GM11168 (cell line): ENCODE data around the gene EML3.
"Not testable (repeated sequence)": the region's sequence is repeated elsewhere in the genome, so short reads cannot be mapped to it uniquely, and the experiment has no call there.

Experiments
- in situ Hi-C: fragments of 300-500 bp; cut with MboI; formaldehyde crosslinking; loops from one replicate; pipeline ENCODE4 v1.12.0; 2022; ENCODE audit warnings: low sequenced_read_pairs; ENCODE audit not compliant: unreplicated experiment

EML3 gene

DNA sequence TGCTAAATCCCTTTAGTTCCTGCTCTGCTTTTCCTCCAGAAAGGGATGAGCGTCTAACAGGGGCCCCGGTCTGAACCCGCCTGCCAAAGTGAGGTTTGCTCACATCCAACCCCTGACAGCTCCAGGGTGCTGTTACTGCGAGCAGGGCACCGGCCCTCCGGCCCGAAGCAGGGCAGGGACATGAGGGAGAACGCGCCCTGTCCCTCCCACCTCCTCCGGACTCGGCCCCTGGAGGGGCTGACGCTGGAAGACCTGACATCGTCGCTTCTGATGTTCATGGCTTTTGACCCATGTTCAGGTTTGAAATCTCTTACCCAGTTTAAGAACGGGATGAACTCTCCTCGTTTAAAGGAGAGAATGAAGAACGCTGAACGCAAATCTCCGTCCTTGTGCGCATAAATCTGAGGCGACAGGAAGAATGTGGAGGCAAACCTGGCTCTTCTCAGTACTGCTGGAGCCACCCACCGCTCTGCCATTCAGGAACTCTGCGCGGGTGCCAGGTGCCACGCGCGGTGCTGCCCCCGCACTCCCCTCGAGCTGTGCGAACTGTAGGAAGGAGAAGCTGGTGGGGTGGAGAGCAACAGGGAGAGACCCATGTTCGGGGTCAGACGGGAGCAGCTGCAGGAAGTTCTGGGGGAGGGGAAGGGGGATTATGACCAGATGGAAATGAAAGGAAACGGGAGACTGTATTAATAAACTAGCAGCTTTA, 38.1 kb downstream of the EML3 start:
- in situ Hi-C loops: no loop called here

DNA sequence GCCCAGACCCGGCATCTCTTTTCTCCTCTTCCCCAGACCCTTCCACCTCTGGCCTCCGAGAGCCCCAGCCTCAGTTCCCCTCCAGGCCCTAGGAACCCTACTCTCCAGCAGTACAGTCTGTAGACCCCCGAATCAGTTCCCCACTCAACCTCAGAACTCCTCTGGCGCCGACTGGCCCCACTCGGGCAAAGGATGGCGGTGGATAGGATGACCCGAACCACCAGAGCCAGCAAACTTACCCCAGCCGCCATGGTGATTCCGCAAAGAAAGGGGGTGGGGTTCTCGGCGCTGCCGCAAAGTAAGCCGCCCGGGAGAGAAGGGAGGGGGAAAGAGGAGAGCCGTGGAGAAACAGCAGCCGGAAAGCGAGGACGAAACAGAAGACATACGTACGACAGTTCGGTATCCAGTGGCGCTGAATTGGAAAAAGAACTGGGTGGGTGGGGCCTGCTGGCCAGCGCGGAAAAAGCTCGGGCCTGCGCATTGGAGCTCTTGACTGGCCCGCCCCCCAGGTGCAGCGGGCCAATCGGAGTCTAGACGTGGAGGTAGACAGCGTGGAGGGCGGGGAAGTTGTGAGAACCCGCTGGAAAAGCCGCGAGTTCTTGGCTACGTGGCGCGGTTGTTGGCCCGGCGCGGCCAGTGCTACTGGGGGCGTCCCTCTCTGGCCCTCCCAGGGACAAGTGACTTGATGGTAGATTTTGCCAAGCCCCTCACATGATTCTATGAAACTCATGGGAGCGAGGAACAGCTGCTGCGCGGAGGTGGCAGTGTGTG, 38.8 kb downstream of the EML3 start, which contains the start of gene EEF1G:
Gene EEF1G, minus strand, starts transcription at position 300 of the 771 bp plus-strand sequence. Its CDS starts 49 bp downstream, at position 251.
- in situ Hi-C loops: no loop called here

DNA sequence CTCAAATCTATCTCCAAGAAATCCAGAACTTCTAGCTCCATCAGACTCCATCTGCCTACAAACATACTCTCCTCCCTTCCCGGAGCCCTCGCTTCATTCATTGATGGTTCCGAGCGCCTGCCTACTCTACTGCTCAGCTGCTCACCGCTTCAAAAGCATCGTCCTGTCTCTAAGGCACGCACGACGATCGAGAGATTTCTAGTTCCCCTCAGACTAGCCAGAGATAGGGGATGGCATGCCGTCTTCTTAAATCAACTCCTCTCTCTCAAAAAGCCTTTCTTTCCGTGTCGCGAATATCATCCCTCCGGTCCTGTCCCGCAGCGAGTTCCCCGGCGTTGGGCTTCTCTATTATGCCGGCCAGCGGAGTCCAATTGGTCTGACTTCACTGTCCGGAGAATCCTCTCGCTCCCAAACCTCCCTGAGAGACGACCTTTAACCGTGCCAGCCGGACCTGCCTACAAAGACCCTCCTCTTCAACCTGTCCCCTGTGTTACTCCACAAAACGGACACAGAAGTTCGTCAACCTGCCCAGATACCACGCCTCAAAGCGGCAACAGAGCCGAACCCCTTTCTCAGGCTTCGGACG, 39.5 kb downstream of the EML3 start:
- in situ Hi-C loops: no loop called here

DNA sequence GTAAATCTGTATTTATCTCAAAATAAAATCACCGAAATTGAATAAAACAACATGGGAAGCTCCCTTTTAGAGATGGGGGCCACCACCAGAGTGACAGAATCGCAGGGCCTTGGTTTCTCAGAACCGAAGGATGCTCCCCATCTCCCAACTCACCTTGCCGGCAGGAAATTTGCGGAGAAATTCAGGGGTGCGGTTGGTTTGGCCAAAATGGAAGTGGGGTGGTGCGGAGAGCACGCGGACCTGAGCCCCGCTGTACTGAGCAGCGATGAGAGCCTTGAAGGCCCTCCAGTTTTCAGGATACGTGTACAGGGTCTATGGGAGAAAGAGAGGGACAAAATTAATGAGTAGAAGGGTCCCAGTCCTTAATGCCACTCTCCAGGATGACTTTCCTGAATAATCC, 40.1 kb downstream of the EML3 start:
- in situ Hi-C loops: no loop called here

DNA sequence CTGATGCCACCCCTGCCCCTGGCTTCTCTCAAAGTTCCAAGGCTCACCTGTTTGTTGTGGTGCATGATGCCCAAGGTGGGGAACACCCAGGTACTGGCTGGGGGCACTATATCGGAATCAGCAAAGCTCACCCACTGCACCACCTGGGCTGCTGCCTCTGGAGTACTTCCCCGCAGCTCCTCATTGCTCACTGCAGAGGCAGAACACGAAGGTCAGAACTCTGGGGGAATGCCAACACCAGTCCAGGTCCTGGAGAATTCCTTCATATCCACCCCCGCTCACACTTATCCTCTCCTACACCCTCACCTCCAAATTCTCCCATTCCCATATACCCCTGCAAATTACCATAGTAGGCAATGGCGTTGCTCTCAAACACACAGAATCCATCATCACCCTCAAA, 41.1 kb downstream of the EML3 start:
- in situ Hi-C loops: not testable (repeated sequence)

DNA sequence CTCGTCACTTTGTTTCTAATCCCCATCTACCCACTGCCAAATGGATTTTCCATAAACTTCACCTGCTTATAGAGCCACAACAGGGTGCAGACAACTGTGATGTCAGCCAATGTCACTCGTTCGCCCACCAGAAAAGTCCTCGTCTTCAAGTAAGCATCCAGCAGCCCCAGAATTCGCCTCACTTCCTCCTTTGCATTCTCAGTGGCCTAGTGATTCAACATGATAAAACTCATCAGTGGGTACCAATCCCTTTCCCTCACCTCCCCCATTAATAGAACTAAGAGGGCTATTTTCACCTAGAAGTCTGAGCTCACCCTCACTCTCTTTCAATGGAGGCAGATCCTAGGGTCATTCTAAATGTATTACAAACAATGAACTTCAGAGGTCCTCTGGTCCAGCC, 41.7 kb downstream of the EML3 start:
- in situ Hi-C loops: not testable (repeated sequence)

DNA sequence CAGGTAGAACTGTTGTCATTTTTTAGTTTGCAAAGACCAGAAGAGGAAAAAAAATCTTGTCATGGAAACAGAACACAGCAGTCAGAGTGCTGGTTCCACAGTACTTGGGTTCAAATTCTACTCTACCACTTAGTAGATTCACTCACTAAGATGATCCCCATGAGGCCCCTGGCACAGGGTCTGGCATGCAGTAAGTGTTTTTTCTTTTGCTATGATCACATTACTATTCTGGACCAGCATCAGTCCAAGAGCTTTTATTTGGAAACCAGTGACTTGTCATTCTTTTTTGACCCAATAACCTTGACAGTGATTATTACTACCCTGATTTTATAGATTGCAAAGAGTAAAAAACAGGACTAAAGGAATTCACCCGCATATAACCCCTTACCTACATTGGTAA, 43.0 kb downstream of the EML3 start:
- in situ Hi-C loops: no loop called here

DNA sequence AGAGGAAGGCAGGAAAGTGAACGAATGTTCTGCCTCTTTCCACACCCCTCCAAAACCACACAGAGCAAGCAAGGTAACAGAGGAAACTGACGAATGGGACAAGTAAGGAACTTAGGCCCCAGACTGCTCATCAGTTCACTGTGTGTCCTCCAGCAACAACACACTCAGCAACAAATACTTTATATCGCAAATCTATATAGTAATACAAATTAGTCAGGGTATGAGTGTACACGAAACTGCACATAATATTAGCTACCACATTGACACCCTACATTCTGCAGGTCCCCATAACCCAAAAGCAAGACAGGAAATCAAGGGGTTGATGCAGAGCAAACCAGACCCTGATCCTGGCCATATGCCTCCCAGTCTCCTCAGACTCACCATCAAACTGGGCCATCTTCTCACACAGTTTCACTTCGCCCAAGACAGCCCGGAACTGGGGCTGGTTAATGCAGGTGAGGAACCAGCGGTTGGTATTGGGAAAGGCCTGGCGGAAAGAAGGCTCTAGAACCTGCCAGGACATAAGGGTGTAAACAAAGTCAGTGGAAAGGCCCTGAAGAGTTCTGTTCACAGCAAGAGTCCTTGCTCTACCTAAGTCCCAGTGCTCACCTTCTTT, 45.4 kb downstream of the EML3 start:
- in situ Hi-C loops: no loop called here

DNA sequence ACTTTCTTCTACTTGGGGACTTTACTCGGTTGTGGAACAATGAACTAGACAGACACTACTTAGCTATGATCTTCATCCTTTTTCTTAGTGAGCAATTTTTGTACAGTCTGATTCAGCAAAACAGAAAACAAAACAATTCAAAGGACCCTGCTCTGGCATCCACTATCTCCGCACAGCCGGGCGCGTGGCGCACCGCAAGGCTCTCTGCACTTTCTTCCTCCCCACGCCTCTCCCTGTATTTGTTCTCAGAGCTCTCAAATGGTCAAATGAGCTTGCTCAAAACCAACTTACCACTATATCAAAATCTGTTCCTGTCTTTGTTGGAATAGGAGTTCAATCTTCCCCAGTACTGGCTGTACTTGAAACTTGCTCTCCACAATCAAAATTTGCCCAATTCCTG, 46.3 kb downstream of the EML3 start:
- in situ Hi-C loops: no loop called here

DNA sequence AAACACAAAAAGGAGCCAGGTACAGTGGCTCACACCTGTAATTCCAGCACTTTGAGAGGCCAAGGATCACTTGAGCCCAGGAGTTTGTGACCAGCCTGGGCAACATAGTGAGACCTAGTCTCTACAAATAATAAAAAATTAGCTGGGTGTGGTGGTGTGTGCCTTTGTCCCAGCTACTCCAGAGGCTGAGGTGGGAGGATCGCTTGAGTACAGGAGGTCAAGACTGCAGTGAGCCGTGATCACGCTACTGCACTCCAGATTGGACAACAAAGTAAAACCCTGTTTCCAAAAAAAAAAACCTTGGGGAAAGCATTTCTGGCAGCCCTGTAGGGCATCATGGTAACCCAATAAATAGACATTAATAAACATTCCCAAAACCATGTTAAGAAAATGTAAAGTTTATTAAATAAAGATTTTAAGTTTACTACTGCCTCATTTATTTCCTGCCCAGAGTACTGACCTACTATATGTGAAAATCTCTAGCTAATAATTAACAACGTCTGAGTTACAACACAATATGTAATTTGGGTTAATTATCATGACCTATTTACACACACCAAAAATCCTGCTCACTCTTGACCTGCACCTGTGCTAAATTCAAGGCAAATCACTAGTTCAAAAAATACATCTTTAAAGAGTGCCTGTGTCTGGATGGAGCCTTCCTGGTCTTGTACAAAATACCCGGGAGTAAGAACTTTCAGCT, 47.3 kb downstream of the EML3 start:
- in situ Hi-C loops: no loop called here

DNA sequence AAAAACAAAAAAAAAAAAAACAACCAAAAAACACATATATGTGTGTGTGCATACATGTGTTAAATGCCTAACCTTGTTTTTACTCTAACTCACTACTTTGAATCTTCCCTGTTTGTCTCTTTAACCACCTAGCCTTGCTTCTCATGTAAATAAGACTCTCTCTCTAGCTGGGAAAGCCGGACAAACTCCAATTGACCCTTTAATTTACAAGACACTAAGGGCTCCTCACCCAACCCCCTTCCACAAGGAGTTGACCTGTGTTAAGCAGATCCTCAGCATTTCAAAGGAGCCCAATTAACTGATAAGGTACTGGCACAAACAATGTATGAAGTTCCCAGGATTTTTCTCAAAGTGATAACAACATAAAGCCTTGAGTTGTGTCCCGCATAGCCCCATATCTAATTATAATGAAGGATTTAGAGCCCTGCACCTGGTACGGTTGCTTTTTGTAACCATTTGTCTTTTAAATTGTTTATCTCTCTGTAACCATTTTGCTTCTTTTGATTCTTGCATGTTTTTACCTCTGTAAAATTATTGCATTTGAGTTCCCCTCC, 50.8 kb downstream of the EML3 start:
- in situ Hi-C loops: not testable (repeated sequence)

DNA sequence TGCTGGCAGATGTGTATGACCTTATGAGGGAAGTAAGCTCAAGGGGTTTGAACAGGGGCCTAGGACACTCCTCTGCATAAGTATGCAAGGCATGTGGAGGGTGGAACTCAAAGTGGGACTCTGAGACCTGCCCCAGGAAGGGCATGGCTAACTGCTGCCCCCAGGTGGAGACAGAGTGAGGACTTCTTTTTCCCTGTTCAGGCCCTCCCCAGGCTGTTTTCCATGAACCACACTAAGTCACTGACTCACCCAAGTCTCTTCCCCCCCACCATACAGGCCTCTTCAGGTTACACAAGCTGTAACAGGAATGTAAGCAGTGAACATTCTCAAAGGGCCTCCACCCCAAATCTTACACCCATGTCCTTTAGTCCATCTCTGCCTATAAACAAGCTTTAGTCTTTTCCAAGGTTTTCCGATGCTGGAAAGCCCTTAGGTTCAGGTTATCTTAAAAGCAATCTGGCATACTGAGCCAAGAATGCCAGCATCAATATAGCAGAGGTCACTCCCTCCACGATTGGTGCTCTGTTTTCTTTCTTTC, 51.9 kb downstream of the EML3 start:
- in situ Hi-C loops: no loop called here

DNA sequence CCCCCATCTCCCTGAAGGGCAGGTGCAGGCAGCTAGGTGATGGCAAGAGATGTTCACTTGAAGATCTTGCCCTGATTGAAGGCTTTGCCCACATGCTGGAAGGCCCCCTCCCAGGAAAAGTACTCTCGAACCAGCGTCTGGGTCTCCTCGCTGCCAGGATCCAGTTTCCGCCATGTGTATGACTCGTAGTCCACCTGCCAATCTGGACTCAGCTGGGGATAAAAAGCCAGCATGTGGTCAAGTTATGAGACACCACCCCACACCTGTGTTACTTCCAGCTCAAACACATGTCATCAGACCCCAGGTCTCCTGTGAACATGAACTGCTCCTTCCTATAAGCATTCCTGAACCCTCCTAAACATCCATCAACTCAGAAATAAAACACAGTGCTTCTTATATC, 52.9 kb downstream of the EML3 start:
- in situ Hi-C loops: not testable (repeated sequence)

DNA sequence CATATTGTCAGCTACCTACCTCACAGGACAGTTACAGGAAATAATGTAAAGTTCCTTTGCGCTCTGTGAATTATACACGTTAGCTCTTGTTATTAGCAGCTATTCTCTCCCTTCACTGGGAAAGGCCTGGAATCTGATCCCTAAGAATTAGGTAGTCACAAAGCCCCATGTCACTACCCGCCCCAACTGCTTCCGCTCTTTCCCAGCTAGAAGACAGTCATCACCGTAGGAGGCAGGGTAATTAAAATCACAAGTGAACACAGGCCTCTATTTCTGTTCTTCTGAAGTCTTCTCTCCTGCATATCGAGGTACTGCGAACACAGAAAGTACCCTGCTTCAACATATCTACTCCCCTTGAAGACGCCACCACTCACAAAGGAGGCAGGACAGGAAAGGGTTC, 53.4 kb downstream of the EML3 start:
- in situ Hi-C loops: no loop called here

DNA sequence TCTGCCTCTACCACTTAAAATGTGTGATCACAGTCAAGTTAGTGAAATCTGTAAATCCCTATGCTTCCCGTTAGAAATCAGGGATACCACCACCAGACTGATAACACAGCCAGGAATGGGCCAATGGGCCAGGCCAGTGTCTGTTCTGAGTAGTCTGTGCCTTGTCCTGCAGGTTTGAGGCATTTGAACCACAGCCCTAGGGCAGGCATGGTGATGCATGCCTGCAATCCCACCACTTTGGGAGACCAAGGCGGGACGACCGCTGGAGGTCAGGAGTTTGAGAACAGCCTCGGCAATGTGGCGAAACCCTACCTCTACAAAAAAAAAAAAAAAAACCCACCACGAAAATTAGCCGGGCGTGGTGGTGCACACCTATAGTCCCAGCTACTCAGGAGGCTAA, 53.9 kb downstream of the EML3 start:
- in situ Hi-C loops: no loop called here

DNA sequence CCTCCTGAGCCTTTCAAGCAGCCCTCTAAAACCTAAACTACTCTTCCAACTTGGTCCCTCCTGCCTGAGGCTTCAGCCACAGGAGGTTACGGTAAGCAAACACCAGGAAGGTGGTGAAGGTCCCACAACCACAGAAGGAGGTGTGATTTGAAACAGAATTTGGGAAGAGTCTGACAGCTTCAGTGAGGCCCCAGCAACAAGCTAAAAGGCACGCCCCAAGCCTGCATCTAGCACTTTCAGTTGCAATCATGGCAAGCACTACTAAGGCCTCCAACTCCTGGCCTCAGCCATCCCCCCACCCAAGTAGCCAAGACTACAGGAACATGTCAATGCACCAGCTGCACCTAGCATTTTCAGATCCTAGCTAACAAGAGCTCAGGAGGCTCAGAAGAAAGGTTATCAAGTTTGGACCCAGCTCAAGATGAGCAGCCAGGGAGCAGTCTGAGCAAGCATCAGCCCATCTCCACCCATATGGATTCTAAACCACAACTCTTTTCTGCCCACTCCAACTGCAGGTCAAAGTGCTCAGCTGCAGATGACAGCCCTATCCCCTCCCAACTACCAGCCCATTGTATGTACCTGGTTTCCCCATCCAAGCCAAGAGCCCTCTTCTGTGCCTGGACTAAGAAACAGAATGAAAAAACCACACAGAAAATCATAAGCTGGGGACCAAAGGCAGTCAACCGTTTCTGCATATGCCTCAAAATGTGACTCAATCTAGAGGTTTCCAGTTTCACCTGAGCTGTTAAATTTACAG, 55.5 kb downstream of the EML3 start:
- in situ Hi-C loops: no loop called here

DNA sequence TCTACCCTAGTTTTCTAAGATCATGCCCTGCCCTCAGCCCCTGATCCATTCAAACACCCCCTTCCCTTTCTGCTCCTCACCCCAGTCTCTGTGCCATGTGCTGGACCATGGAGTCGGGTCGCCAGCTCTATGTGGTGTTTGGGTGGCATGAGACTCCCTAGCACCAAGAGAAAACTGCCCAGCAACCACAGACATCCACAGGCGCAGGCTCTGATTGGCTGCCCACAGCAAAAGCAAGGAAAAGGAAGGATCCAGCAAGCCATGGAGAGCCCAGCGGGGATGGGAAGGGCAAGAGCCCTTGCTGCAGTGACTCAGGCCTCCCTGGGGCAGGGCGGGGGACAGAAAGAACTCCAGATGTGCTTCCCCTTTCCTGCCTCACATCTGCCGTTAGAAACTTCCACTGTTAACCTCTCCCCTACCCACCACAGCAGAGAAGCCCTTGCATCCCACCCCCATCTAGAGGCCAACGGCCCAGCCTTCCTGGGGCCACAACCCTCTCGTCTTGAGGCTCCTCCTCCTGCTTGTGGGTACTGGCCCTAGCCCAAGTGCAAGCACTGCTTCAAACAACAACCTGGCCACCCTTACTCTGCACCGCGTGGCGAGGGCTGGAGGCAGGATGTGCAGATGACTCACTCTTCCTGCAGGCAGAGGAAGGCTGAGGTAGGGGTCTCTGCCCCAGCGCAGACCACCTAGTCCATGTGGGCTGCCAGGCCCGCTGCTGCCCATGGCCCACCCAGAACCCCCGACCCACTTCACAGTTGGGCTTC, 56.3 kb downstream of the EML3 start:
- in situ Hi-C loops: no loop called here

DNA sequence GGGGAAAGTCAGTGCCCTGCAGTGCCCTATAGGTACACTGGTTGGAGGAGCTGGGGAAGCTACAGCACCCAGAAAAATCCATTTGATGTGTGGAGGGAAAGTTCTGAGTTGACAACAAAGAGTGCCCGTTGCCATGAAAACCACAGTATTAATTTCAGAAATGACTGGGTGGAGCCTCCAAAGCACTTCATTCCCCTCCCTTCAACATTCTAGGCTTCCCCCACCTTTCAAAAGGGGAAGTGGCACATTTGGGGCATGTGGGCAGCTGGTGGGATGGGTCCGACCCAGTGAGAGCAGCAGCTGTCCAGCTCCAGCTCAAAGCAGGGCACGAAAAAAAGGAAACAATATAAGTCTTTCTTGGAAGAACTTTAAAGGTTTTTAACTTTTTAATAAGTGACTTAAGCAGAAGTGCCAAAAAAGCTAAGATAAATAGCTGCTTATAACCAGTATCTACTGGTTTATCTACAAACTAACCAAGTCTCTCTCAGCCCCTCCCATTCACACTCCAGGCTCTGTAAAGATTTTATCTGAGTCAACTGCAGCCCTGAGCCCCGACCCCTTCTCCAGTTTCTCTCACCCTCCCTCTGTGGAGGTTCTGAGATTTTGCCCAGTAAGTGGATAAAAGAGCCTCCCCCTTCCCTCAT, 57.0 kb downstream of the EML3 start:
- in situ Hi-C loops: no loop called here
